AG09319 (cell line): ENCODE data around the gene EPB41L1.

Source experiments
- DNase-seq: peaks from one replicate; pipeline ENCODE4 v3.0.0-alpha.2; 2010; ENCODE audit warnings: low read depth; ENCODE audit errors: extremely low read depth
- CTCF ChIP-seq: IDR thresholded peaks from 2 replicates; pipeline ENCODE4 v1.5.1; 2011; ENCODE audit warnings: low read depth, mild to moderate bottlenecking, inconsistent platforms, low read length, moderate library complexity

EPB41L1 gene

GRCh38 chr20:36112112-36112511 lies 42.4 kb upstream of the EPB41L1 start:
- TF ChIP-seq CTCF = no peak
- no peak for DNase-seq

- no peak for DNase-seq
Observed at GRCh38 chr20:36113036-36113435, 41.5 kb upstream of the EPB41L1 start.

GRCh38 chr20:36113566-36114250 lies 40.8 kb upstream of the EPB41L1 start:
- no peak for DNase-seq
- no peak for TF ChIP-seq CTCF

More at GRCh38 chr20:36113036-36113435, 41.5 kb upstream of the EPB41L1 start:
- no peak for TF ChIP-seq CTCF

GRCh38 chr20:36114707-36115106 lies 39.8 kb upstream of the EPB41L1 start:
- TF ChIP-seq CTCF = no peak
- DNase-seq = no peak

GRCh38 chr20:36115925-36116324 lies 38.6 kb upstream of the EPB41L1 start:
- DNase-seq = no peak
- TF ChIP-seq CTCF = no peak

GRCh38 chr20:36116807-36117441 lies 37.6 kb upstream of the EPB41L1 start:
- DNase-seq = no peak
- TF ChIP-seq CTCF = no peak

- TF ChIP-seq CTCF = no peak
- DNase-seq = no peak
Observed at GRCh38 chr20:36117638-36118037, 36.9 kb upstream of the EPB41L1 start.
